Measurements from ENCODE around the gene NFASC.
A peak's percentile ranks its signal among the peaks of the same experiment; 100 is the strongest.

NFASC gene

DNA sequence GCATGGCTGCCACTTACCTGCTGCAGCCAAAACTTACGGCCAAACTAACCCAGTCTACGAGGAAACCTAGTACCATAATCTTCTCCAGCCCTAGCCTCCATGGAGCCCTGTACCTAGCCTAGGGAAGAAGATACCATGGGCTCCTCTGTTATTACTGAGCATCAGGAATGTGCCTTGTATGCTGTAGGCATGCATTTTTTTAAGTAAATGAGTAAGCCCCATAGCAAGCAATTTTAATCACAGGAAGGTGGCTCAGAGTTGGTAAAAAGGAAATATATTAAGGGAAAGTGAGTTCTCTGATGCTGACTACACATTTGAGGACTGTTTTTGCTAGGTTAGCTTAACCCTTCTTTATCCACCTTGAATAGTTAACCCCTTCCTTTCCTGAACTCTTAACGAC lies 21.2 kb downstream of the NFASC start:
- H3K4me3 ChIP-seq (ENCODE audit: low read length): no peak overlapping the region
- DNase-seq (ENCODE audit: low read depth): no peak
- TF ChIP-seq, protein P1, sequence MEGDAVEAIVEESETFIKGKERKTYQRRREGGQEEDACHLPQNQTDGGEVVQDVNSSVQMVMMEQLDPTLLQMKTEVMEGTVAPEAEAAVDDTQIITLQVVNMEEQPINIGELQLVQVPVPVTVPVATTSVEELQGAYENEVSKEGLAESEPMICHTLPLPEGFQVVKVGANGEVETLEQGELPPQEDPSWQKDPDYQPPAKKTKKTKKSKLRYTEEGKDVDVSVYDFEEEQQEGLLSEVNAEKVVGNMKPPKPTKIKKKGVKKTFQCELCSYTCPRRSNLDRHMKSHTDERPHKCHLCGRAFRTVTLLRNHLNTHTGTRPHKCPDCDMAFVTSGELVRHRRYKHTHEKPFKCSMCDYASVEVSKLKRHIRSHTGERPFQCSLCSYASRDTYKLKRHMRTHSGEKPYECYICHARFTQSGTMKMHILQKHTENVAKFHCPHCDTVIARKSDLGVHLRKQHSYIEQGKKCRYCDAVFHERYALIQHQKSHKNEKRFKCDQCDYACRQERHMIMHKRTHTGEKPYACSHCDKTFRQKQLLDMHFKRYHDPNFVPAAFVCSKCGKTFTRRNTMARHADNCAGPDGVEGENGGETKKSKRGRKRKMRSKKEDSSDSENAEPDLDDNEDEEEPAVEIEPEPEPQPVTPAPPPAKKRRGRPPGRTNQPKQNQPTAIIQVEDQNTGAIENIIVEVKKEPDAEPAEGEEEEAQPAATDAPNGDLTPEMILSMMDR (IDR thresholded peaks at IDR 0.05; ENCODE audit: insufficient read depth, low read depth, low read length, missing control alignments): no peak

- peak; percentile 11 for DNase-seq (ENCODE audit: low read depth)
- H3K4me3 ChIP-seq (ENCODE audit: low read length): no peak overlapping the region
- TF ChIP-seq, protein P1 (IDR thresholded peaks at IDR 0.05; ENCODE audit: insufficient read depth, low read depth, low read length, missing control alignments): no peak
These were observed 23.4 kb downstream of the NFASC start for GRCh38 chr1:204894031-204894430.

DNA sequence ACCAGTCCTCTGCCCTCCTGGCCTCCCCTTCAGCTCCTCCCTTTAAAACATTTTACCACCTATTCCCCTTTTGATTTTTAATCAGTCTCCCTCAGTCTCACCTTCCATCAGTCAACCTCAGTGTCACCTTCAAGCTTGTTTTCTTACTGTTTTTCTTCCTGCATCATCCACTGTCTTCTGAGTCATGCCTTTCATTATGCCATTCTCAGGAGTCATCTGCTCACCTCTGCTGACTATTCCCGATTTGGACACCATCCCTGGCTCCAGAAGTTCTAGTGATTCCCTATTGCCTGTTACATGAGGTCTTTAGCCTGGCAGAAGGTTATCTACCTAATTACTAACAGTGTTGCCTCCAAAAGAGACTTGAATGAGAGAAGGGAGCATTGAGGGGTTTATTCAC lies 23.9 kb downstream of the NFASC start:
- H3K4me3 ChIP-seq (ENCODE audit: low read length): no peak overlapping the region
- peak; percentile 61 for DNase-seq (ENCODE audit: low read depth)
- TF ChIP-seq, protein P1 (IDR thresholded peaks at IDR 0.05; ENCODE audit: insufficient read depth, low read depth, low read length, missing control alignments): no peak

DNA sequence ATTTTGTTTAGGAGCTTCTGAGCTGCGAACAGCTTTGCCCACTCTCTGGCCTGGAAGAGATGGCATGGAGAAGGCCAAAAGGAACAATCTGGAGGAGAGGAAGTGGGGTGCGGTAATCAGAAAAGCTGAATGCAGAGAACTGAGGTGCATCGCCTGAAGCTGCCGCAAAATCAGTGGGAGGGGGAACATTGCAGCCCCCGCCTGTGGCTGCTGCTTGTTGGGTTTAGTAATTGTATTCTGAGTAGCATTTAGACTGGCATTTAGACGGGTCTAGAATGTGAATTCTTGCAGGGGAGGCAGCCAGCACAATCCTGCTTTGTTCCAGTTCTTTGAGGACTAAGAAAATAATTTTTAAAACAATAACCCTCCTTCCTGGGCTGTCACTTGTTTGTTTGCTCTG lies 25.4 kb downstream of the NFASC start:
- TF ChIP-seq, protein P1 (IDR thresholded peaks at IDR 0.05; ENCODE audit: insufficient read depth, low read depth, low read length, missing control alignments): no peak
- H3K4me3 ChIP-seq (ENCODE audit: low read length): no peak overlapping the region
- no peak for DNase-seq (ENCODE audit: low read depth)

DNA sequence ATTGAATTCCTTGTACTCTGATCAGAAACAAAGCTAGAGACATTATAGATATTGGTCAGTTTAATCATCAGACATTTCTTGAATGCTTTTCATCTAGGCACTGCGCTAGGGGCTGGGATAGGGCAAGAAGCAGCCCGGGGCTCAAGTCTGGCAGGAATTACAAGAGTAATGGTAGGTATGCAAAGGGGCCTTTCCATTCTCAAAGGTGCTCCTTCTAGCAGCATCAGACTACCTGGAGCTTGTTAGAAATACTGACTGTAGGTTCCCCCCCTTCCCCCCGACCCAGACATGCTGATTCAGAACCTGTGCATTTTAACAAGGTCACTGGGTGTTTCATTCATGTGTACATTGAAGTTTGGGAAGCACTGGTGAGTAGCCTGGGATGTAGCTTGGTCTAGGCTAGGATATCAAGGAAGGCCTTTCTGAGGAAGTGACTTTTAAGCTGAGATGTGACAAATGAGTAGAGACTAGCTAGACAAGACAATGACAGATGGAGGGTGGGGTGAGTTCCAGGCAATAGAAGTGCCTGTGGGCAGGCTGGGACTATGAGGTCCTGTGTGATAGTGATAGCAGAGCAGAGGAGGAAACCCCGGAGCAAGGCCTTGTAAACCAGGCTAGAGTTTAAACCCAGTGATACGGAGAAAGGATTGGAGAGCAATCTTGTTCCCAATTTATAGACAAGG lies 26.3 kb downstream of the NFASC start:
- no peak overlapping the region for H3K4me3 ChIP-seq (ENCODE audit: low read length)
- no peak for DNase-seq (ENCODE audit: low read depth)
- TF ChIP-seq, protein P1 (IDR thresholded peaks at IDR 0.05; ENCODE audit: insufficient read depth, low read depth, low read length, missing control alignments): no peak

- H3K4me3 ChIP-seq (ENCODE audit: low read length): no peak overlapping the region
- TF ChIP-seq, protein P1 (IDR thresholded peaks at IDR 0.05; ENCODE audit: insufficient read depth, low read depth, low read length, missing control alignments): no peak
- no peak for DNase-seq (ENCODE audit: low read depth)
These were observed 30.1 kb downstream of the NFASC start for GRCh38 chr1:204900721-204901120.

GRCh38 chr1:204902671-204903070 lies 32.0 kb downstream of the NFASC start:
- H3K4me3 ChIP-seq (ENCODE audit: low read length): no peak overlapping the region
- no peak for DNase-seq (ENCODE audit: low read depth)
- TF ChIP-seq, protein P1 (IDR thresholded peaks at IDR 0.05; ENCODE audit: insufficient read depth, low read depth, low read length, missing control alignments): no peak

Data from epithelial cell of esophagus (primary cell).